Activated T-helper 1 cell treated with anti-CD3 and anti-CD28 coated beads, Interleukin-2, amount 50 U/mL, for 16 hours (primary cell): ENCODE results near the gene PPP1R9B.
A peak's percentile ranks its signal among the peaks of the same experiment; 100 is the strongest.

Experiments used
- DNase-seq, 2 donors: peaks; one replicate each; pipeline ENCODE4 v3.0.0-alpha.2; 2020; ENCODE audit warnings: low read depth in 1 of 2, low spot score in 1 of 2

PPP1R9B gene

DNA sequence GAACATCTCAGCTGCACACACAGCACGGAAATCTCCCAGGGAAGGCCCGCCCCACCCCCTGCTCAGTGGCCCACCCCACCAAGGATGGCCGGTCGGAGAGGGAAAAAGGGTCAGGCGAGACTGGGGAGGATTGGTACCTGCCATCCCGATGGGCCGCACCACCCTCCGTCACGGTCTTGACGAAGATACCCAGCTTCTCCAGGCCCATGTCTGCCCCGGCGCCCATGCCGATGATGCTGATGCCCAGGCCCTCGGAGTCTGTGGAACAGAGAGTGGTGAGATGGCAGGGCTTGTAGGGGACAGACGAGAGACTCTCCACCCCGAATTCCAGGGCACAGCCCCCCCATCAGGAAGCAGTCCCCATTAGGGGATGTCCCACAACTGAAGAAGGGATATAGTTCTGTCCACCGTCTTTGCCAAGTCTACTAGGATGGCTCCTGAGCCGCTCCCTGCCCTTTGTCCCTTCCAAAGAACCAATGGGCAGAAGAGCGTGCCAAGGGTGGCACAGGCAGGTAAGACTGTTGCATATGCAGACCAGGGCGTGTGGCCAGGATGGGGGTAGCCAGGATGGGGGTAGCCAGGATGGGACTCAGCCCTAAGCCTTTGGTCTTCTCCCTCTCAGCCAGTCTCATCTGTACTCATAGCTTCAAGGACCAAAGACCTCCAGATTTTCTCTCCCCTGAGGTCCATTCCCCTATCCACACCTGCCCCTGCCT, 6.9 kb downstream of the PPP1R9B start:
- no peak for DNase-seq

DNA sequence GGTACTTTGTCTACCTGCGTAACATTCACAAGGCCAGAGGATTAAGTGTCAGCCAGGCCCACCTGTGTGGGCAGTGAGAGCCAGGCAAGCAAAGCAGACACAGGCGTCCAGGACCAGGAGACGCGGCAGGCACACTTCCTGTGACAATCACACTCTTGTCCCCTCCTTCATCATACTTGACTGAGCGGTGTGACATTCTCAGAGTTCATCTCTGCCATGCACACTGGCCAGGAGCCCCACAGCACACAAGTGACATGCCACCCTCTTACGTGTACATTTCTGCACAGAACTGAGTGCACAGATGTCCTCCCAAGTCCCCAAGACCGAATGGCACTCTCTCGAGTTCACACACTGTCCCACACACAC, 8.7 kb downstream of the PPP1R9B start:
- DNase-seq = no peak

DNA sequence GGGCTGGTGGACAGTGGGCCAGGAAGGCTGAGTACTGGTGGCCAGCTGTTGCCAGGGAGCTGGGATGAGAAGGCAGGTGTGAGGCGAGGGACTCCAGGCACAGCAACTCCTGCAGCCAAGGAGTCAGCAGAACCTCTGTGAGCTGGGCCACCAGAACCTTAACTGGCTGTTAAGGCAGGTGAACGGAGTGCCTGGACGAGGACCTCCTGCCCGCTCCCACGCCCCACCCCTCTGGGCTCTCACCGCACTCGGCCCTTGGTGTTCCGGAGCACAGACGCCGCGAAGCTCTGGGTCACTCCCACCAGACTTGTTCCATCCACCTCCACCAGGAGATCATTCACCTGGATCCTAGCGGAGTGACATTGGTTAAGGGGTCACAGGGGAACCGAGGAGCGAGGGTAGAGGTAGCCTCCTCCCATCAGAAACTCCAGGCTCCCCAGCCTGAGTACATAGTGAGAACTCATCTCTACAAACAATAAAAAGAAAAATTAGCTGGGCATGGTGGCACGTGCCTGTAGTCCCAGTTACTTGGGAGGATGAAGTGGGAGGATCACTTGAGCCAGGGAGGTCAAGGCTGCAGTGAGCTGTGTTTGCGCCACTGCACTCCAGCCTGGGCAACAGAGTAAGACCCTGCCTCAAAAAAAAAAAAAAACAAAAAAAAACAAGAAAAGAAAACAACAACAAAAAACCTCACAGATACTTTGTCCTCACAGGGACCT, 9.3 kb downstream of the PPP1R9B start:
- no peak for DNase-seq

DNA sequence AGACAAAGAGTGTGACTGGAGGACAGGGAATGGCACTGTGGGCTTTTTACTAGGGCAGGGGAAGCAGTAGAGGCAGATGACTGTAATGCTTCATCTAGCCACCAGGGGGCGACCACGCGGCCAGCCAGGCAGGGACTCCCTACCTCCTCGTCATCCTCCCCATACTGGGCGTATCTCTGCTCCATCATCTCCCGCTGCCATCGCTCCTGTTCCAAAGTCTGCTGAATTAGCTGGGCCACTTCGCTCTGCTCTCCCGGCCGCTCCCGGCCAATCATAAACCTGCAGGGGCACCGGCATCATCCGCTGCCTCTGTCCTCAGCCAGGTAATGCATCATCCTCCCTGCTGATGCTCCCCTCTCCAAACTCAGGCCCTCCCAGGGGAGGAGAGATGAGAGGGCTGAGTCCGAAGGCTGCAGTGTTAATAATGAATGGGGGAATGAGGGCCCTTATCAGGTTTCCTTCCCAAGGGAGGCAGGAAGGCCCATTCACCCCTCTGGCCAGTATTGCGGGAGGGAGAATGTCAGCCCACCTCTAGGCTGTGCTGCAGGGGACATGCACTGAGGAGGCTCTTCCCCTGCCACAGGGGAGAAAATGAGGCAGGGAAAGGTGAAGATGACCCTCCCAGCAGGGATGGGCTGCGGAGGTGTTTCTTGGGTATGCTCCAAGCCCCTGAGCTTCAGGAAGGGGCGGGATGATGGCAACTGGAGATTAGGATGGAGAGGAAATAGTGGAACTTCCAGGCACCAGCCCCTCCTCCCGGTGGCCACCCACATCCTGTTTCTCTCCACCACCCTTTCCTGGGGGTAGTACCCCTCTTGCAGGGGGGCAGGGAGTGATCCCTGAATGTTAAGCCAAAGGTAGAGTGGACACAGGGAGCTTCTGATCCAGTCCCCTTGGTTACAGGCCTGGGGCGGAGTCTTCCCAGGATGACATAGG, 10.3 kb downstream of the PPP1R9B start:
- peak; percentile 62 to 68 for DNase-seq

DNA sequence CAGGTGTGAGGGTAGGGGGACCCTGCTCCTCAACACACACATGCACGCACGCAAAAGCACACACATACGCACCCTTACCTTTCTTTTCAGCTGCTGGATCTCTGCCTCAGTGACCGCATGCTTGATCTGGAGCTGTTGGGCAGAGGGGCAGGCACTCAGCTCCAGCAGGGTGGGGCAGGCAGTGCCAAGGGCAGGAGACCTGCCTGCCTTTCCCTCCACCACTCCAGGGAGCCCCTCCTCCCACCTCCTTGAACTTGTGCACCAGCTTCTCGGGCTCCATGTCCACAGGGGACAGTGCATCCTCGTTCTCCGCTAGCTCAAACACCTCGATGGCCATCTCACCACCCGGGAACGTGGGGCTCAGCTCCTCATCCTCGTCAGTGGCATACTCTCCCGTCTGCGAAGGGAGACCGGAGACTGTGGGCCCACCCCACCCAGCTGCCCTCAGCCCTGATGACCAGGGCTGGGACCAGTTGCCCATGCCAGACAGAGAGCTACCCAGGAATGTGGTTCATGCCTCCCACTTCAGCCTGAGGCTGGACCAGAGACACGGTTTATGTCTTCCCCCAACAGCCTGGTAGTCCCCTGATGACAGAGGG, 11.2 kb downstream of the PPP1R9B start:
- DNase-seq = no peak

DNA sequence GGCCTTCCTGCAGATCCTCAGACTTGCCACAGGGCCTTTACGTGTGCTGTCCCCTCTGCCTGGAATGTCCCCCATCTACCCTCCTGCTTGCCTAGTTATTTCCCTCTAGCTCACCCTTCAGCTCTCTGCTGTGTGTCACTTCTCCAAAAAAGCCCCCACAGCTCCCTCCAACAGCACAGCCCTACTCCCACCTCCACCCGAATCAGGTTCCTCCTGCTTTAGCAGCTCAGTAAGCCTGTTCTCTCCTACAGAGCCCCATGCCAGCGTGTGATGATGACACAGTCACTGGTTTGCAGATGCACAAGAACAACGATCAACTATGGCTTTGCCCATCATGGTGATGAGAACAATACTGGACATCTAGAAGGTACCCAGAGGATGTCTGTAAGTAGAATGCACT, 13.4 kb downstream of the PPP1R9B start:
- no peak for DNase-seq

DNA sequence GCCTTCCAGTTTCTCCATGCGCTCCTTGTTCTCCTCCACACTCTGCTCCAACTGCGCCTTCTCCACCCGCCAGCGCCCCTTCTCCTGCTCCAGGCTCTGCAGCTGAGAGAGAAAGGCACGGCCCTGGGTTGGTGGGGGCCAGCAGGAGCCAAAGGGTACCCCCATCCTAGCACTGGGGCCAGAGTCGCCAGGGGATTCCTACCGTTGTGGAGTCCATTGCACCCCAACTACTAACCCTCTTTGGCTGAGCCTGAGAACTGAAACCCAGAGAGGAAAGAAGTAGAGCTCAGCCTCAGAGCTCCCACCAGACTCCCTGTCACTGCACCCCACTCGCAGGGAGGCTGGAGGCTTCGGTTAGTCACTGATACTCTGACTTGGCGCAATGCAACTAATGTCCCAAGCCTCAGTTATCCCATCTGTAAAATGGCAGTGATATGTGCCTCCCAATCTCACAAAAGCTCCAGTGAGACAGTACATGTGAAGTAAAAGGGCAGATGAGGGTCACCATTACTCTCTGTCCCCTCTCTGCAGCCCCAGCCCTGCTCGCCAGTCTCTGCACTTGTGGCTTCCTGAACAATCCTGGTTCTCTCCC, 14.3 kb downstream of the PPP1R9B start:
- no peak for DNase-seq

DNA sequence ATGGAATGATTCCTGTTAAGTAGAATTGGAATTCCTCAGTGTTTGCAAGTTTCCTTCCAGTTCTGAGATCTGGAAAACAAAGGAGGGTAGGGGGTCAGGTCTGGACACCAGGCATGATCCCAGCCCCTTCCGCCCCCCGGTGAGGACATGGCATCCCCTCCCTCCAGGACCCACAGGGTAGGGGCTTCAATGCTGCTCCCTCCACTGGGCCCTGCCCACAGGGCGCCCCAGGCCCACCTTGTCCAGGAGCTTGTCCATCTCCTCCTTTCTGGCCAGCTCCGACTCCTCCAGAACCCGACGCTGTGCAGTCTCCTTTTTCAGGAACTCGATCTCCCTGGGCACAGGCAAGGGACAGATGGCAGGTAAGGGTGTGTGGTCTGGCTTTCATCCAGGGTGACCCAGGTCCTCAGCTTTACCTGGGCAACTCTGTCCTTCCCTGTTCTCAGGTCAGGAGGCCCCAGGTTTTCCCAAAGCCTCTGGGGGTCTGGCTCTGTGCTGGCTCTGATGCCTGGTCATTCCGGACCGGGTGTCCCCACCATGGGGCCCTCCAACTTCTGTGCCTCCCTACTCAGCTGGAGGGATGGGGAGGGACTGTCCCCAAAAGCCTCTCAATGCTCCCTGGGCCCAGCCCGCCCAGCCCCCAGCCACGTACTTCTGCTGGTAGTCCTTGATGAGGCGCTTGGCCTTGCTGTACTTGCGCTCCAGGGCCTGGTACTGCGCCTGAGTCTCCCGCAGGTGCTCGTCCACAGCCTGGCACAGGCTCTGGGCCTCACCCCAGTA, 15.0 kb downstream of the PPP1R9B start:
- no peak for DNase-seq

DNA sequence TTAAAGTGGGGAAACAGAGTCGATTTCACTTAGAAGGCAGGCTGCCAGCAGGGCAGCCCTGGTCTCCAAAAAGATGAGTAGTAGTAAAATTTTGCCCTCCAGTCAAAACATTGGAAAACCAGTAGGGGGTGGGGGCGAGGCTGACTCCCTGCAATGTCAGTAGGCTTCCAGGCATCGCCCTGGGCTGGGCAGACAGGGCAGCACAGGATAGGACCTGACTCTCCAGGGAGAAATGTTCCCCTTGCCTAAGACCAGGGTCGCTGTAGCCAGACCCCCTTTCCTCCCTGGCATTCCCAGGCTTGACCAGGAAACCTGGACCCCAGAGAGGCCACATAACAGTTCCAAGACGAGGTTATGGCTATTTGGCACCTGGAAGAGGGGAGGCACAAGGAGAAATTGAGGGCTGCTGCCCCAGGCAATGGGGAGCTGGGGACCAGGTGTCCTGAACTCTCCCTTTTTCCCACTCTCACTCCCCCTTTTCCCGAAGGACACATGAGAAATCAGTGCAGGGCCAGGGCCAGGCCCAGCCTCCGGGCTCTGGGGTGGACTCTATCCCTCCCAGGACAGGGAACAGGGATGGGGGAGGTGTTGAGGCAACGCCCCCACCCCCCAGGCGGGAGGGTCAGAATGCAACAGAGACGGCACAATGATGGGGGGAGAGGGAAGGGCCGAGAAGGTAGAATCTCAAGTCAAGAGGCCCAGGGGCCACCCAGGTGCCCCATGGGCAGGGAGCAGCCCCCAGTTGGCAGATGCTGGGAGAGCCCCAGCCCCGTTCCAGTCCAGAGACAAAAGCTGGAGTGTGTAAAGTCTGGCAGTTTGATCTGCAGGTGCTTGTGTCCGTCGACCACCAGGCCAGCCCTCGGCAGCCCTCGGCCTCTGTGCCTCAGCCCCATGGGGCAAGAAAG, 16.0 kb downstream of the PPP1R9B start:
- DNase-seq = no peak

DNA sequence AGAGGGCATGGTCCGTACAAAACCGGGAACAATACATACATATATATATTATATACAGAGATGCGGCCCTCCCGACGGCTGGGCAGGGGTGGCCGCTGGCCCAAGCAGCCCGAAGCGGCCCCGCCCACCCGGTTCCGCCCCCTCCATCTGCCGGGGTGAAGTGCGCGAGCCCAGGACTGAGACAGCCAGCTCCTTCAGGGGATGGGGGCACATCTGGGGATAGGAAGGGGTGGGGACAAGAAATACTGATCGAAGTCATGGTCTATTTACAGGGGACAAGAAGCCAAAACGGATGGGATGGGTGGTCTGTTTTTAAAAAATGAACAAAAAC, 16.7 kb downstream of the PPP1R9B start:
- no peak for DNase-seq

DNA sequence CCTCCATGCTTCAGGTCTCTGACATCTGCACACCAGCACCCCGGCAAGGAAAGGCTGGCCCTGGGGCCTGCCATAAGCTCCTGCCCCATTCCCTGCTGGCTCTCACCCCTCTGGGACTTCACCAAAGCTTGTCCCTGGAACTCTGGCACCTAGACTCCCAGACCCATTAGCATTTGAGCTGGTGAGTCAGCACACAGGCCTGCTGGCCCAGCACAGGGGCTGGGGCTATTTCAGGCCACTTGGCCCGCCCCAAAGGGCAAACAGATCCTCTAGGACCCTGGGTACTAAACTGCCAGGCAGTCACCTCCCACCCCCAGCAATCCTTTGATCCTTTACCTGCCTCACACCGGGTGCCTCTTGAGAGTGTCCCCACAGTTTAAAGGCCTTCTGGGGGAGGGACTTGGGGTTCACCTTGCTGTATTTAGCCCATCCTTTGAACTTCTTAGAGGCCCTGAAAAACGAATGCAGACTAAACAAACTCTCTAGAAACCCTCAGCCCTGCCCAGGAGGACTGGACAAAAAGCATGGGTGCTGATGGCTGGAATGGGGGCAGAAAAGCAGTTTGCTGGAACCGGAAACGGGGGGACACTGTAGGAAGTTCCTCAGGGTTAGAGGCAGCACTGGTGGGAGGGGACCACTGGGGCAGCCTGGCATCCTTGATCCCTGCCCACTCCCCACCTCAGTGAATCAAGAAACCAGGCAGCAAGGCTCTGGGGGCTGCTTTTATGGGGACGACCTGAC, 17.3 kb downstream of the PPP1R9B start:
- DNase-seq = no peak

DNA sequence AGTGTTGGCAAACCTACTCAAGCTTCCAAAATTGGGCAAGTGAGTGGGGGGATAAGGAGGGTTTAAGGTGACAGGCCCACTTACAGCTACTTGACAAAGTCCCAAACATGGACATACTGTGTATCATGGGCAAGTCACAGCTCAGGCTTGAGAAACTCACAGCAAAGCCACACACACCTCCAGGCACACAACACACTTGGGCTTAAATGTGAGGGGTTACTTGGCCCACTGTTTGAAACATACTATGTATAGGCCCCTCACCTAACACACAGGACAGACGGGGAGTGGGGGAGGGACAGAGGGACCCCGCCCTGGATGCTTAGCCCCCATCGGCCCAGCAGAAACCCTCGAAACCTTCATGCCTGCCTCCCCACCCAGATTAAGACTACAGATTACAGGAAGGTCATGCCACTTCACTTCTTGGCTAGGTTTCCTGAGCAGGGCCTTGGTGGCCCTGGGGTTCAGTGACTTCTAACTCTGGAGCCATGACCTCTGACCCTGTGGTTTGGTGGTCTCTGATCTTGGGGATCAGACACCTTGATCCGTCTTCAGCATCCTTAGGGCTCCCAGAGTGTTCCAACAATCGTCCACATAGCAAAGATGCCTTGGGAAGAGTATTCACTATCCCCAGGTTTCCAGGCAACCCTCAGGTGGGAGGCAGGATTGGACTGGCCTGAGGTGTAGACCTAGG, 18.2 kb downstream of the PPP1R9B start:
- DNase-seq = no peak

DNA sequence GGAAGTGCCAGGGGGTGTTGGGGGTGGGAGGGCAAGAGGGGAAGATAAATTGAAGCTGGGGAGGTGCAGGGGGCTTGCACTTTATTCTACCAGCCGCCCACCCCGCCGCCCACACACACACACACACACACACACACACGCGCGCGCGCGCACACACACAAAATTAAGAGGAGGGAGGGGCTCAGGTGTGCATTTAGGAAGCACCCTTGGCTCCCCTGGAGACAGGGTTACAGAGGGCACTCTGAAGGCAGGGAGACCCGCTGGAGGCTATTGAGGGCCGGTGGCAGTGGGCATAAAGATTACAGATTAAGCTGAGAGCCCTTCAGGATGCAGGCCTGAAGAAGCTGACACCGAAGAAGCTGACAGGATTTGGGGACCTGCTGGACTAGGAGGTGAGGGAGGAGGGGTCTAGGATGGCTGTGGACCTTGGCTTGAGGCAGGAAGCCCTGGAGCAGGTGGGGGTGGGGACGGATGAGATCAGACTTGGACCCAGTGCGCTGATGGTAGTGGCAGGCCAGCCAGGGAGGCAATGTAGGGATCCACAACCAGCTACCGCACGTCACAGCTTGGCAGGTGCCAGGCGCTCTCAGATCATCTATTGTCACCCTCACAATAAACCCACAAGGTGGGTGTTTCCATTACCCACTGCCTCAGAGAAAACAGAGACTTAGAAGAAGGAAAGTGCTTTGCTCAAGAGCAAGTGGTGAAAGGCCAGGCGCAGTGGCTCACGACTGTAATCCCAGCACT, 19.7 kb downstream of the PPP1R9B start:
- no peak for DNase-seq

DNA sequence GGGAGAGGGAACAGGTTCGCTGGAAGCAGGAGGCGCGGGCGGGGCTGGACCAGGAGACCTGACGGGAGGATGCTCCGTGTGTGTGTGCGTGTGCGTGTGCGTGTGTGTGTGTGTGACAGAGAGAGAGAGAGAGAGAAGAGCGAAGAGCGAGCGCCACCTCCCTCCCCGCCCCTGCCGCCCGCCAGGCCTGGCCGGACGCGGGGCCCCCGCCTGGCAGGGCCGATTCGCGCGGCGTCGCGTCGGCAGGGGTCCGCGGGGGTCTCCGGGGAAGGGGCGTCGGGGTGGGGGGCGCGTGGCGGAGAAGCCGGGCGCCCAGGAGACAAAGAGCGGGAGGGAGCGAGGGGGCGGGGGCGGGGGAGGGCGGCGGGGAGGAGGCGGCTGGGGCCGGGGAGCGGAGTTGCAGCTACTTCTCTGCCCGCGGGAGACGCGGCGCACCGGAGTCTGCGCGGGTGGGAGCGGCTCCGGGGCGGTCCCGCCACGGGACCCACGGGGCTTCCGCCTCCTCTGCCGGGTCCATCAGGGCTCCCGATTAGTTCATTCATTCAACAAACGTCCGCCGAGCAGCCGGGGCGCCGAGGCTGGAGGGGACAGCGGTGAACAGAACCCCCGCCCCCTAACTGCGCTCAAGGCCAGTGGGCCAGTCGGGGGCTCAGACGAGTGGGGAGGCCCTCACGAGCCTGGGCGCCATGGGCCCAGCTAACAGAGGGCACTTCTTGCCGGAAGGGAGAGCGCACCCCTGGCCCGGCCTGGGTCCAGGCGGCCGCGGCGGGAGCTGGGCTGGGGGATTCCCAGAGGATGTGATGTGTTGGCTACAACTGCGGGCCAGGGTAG, 20.5 kb downstream of the PPP1R9B start, which contains the start of gene SAMD14:
Gene SAMD14, minus strand, starts transcription at position 433 of the 831 bp plus-strand sequence. CDS start 5,201 bp downstream, outside the sequence.
- DNase-seq = no peak

DNA sequence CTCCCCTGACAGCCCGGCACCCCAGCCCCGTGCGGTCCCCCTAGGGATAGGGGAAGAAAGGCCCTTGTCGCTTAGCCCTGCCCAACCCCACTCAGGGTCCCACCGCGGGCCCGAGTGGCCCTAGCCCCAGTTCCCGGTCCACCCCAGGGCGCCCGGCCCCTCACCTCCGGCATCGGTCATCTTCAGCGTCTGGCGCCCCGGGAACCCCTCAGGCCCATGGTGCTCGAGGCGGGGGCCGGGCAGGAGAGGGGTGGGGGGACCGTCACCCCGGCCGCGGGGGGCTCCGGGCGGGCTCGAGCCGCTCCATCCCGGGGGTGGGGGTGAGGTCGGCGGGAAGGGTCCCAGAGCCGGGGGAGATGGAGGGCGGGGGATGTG, 21.1 kb downstream of the PPP1R9B start:
- no peak for DNase-seq
